NCI-H2196 (cell line): Measurements from ENCODE around the gene TBCD.

ENCODE experiments used
- DNase-seq: peaks from one replicate; lab custom pipeline; 2025; ENCODE audit not compliant: unreplicated experiment; lab: John Stamatoyannopoulos, UW

Gene TBCD

GRCh38 chr17:82868715-82869131, 116.9 kb downstream of the TBCD start:
- no peak for DNase-seq

GRCh38 chr17:82869536-82869935, 117.7 kb downstream of the TBCD start:
- DNase-seq: no peak

GRCh38 chr17:82870091-82870491, 118.2 kb downstream of the TBCD start:
- no peak for DNase-seq

- DNase-seq: no peak
Measured at GRCh38 chr17:82870541-82870940, 118.7 kb downstream of the TBCD start.

GRCh38 chr17:82871056-82871775, 119.4 kb downstream of the TBCD start:
- DNase-seq: no peak

- no peak for DNase-seq
Measured at GRCh38 chr17:82871776-82872561, 120.1 kb downstream of the TBCD start.

GRCh38 chr17:82872591-82873520, 121.0 kb downstream of the TBCD start:
- no peak for DNase-seq

- no peak for DNase-seq
Measured at GRCh38 chr17:82873521-82873920, 121.7 kb downstream of the TBCD start.

GRCh38 chr17:82874011-82874835, 122.4 kb downstream of the TBCD start:
- no peak for DNase-seq

GRCh38 chr17:82875407-82875856, 123.6 kb downstream of the TBCD start:
- no peak for DNase-seq

GRCh38 chr17:82876149-82876548, 124.3 kb downstream of the TBCD start:
- peak; percentile 22 for DNase-seq

- DNase-seq: peak; percentile 73
Measured at GRCh38 chr17:82876602-82877379, 124.9 kb downstream of the TBCD start.

GRCh38 chr17:82878527-82878926, 126.7 kb downstream of the TBCD start:
- DNase-seq: no peak

- no peak for DNase-seq
Measured at GRCh38 chr17:82879241-82879640, 127.4 kb downstream of the TBCD start.

GRCh38 chr17:82880620-82881323, 128.9 kb downstream of the TBCD start:
- no peak for DNase-seq

GRCh38 chr17:82881324-82881823, 129.5 kb downstream of the TBCD start:
- no peak for DNase-seq

GRCh38 chr17:82881900-82882714, 130.2 kb downstream of the TBCD start:
- no peak for DNase-seq
